HG02973 (cell line): ENCODE results near the gene KARS1.

ENCODE experiments used
- ATAC-seq: cut with Tn5 transposase; IDR thresholded peaks from one replicate; pipeline ENCODE4 v1.9.1; 2021; ENCODE audit warnings: moderate library complexity; ENCODE audit not compliant: unreplicated experiment

The KARS1 gene

GRCh38 chr16:75647492-75648264, at the start of gene KARS1, which contains the start of gene TERF2IP:
Gene KARS1, minus strand, starts transcription at chr16:75647665. Its CDS starts 26 bp downstream, at chr16:75647639.
Gene TERF2IP, plus strand, starts transcription at chr16:75647773. Its CDS starts 110 bp downstream, at chr16:75647883.
- peak; percentile 81 for ATAC-seq

GRCh38 chr16:75695708-75696107, 48.2 kb upstream of the KARS1 start:
- ATAC-seq, result no peak

- no peak for ATAC-seq
Observed at GRCh38 chr16:75687361-75687760, 39.9 kb upstream of the KARS1 start.

- no peak for ATAC-seq
Observed at GRCh38 chr16:75682308-75682707, 34.8 kb upstream of the KARS1 start.

- no peak for ATAC-seq
Observed at GRCh38 chr16:75679366-75679765, 31.9 kb upstream of the KARS1 start.

DNA sequence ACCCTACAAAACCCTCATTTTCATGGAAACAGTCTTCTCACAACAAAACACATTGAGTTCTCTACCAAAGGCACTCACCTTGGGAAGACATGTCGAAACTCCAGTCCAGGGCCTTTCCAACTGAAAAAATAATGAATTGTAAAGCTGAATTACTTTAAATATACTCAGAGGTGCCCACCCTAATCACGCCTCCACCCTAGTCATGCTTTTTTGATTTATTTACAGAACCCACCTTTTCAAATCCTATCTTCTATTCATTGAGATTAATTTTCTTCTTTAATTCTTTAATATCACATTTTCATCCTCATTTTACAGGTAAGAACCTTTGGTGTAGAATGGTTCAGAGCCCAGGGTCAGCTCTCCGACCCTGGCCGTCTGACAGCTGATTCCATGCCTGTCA, 29.4 kb upstream of the KARS1 start, which contains the start of gene CPHXL2:
CPHXL2 (minus strand) TSS at position 101 of the 400 bp plus-strand sequence; CDS start at position 91, 10 bp downstream.
- no peak for ATAC-seq

GRCh38 chr16:75667503-75667902, 20.0 kb upstream of the KARS1 start:
- ATAC-seq, result no peak

DNA sequence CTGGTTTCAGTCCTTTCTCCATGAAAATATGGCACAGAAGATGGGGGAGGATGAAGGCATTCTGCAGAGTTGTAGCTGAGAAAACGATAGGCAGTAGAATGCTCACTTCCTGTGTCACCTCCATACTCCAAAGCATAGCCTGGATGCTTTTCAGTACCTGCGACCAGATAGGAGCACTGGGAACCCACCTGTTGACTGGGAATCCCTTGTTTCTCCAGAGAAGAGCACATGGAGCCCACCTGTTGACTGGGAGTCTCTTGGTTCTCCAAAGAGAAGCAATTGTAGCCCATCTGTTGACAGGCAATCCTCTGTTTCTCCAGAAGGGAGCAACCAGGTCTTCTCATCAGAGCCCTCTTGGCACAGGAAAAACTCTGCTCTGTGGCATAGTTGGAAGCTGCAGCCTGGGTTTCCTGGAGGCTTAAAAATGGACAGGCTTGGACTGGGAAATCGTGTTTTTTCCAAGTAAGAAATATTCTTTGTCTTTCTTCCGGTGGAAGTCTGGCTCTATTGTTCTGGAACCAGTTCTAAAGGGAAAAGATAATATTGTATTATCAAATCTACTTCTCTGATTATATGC, 13.3 kb upstream of the KARS1 start:
- ATAC-seq, result no peak

- no peak for ATAC-seq
Observed at GRCh38 chr16:75660321-75660720, 12.9 kb upstream of the KARS1 start.

- no peak for ATAC-seq
Observed at GRCh38 chr16:75658175-75658574, 10.7 kb upstream of the KARS1 start.

GRCh38 chr16:75653922-75654321, 6.5 kb upstream of the KARS1 start:
- ATAC-seq, result no peak

DNA sequence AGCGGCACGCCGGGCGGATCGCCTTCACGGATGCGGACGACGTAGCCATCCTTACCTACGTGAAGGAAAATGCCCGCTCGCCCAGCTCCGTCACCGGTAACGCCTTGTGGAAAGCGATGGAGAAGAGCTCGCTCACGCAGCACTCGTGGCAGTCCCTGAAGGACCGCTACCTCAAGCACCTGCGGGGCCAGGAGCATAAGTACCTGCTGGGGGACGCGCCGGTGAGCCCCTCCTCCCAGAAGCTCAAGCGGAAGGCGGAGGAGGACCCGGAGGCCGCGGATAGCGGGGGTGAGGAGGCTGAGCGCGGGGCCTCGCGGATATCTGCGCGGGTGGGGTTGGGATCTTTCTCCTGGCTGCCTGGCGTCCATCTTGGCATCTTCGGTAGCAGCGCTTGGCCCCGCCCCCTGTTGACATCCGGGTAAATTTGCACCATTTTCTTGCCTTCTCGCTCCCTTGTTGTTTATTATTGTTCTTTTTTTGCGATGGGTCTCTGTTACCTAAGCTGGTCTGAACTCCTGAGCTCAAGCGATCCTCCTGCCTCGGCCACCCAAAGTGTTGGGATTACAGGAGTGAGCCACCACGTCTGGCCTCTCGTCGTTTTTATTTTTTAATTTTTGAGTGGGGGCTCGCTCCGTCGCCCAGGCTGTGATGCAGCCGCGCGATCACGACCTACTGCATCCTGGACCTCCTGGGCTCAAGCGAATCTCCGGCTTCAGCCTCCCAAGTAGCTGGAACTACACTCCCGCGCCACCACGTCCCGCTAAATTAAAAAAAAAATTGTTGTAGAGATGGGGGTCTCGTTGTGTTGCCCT, 1.0 kb upstream of the KARS1 start:
- peak; percentile 34 for ATAC-seq

DNA sequence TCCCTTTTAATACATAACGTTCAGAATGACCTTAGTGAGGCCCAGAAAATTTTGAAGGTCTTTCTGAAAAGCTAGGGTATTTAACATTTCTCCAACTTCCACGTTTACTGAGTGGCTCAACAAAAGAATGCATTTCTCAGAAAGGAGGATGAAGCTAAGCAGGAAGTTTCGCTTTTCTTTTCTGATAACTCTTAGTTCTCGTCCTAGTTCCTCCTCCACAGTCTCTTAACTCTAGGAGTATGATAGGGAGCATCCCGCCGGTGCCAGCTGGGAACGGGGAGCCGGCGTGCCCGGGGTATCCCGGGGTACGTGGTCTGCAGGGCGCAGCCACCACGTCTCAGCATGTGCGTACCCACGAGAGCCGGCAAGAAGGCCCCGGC, 363 bp downstream of the KARS1 start:
- peak; percentile 13 for ATAC-seq

GRCh38 chr16:75644240-75645012, 3.0 kb downstream of the KARS1 start:
- no peak for ATAC-seq

GRCh38 chr16:75640598-75640997, 6.9 kb downstream of the KARS1 start:
- ATAC-seq, result no peak

- ATAC-seq, result no peak
Observed at GRCh38 chr16:75635036-75635435, 12.4 kb downstream of the KARS1 start.

GRCh38 chr16:75632857-75633256, 14.6 kb downstream of the KARS1 start:
- ATAC-seq, result no peak

GRCh38 chr16:75630052-75630451, 17.4 kb downstream of the KARS1 start:
- no peak for ATAC-seq

GRCh38 chr16:75629132-75629531, 18.3 kb downstream of the KARS1 start:
- no peak for ATAC-seq

DNA sequence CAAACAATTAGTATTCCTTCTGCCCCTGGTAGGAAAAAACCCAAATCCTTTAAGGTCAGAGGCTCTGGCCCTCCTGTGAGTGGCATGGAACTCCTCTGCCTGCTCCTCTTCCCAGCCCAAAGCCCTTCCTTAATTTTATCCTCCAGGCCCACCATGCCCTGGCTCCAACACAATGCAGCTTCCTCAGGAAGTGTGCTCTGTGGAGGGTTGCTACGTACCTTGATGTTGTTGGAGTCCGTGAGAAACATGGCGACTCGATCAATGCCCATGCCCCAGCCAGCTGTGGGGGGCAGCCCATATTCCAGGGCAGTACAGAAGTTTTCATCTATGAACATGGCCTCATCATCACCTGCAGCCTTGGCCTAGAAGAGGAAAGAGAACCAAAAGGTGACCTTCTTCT, 19.1 kb downstream of the KARS1 start:
- ATAC-seq, result no peak

DNA sequence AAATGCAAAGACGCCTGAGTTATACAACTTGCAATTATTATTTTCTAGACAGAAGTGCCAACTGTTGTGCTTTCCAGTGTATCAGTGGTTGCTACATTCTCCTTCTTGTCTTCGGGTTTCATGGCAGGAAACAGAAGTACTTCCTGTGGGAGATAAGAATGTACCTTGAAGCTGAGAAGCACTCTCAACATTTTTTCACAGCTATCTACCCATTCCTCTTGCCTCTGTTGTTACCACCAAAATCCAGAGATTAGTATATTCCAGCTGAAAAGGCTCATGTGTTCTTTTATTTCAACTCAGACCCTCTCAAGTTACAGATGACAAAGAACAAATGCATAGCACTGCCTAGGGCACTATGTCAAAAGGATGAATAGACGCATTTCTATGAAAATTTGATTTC, 19.6 kb downstream of the KARS1 start:
- ATAC-seq, result no peak
